Activated T-cell treated with anti-CD3 and anti-CD28 coated beads for 48 hours (primary cell): ENCODE data around the gene HRCT1.
"Not testable (repeated sequence)": the region's sequence is repeated elsewhere in the genome, so short reads cannot be mapped to it uniquely, and the experiment has no call there.

Experiments used
- DNase-seq: peaks from one replicate; pipeline ENCODE4 v3.0.0-alpha.2; 2020; ENCODE audit warnings: low read depth

HRCT1 gene

DNA sequence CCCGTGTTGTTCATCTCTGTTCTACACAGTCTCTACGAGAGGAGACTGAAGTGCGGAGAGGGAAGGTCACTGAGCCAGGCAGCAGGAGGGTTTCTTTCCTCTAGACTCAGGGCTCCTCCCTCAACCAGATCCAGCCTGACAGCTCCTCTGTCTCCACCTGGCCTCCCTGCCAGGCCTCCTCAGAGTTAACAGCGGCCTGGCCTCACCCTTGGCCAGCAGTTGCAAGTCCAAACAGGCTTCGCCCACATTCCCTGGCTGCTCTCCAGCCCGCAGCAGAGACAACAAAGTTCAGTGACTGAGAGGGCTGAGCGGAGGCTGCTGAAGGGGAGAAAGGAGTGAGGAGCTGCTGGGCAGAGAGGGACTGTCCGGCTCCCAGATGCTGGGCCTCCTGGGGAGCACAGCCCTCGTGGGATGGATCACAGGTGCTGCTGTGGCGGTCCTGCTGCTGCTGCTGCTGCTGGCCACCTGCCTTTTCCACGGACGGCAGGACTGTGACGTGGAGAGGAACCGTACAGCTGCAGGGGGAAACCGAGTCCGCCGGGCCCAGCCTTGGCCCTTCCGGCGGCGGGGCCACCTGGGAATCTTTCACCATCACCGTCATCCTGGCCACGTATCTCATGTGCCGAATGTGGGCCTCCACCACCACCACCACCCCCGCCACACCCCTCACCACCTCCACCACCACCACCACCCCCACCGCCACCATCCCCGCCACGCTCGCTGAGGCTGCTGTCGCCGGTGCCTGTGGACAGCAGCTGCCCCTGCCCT, at the start of gene HRCT1:
HRCT1 (plus strand) TSS at position 291 of the 768 bp plus-strand sequence; CDS start at position 377, 86 bp downstream.
- no peak for DNase-seq

DNA sequence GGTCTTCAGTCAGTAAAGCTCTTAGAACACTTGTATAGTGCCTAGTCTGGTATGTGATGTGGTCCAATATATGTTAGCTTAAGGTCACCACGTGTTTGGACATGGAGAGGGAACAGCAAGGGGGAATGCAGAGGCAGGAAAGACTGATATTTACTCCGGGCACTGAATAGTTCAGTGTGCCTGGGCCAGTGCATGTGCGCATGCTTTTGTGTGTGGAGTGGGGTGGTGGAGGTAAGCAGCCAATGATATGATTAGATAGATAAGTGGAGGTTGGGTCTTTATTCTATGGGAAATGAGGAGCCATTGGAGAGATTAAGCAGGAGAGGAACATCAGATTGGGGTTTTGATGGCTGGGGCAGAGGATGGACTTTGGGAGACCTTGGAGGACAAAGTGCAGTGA, 49.8 kb upstream of the HRCT1 start:
- no peak for DNase-seq

DNA sequence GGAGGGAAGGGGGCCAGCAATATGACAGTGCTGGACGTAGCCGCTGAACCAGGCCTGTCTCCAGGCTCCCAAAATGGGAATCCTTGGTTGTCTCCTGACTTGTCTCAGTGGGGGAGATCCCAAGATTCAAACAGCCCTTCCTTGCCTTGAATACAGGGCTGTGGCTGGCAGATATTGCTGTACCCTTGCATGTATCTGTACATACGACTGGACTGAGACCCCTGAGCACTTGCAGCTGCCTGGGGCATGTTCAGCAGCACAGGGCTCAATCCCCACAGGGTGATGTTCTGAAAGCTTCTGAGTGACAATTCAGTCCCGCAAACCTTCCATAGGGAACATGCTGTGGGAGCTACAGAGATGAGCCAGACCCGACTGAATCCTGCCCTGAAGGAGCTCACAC, 49.1 kb upstream of the HRCT1 start:
- DNase-seq = no peak

DNA sequence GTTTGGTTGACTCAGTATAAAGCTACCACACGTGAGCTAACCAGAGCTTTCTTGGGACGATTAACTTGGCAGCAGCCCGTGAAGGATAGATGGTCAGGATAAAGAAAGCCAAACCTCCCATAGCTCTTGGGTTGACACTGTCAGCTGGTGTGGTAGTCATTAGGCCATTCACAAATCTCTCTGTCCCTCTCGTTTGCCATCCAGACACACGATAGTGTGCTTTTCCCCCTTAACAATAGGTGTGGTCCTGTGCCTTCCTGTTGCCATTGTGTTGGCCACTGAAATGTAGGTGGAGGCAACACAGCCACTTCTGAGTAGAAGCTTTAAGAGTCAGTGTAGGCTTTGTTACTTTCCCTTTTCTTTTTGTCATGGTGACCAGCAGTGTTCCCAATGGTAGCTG, 47.5 kb upstream of the HRCT1 start:
- DNase-seq = no peak

DNA sequence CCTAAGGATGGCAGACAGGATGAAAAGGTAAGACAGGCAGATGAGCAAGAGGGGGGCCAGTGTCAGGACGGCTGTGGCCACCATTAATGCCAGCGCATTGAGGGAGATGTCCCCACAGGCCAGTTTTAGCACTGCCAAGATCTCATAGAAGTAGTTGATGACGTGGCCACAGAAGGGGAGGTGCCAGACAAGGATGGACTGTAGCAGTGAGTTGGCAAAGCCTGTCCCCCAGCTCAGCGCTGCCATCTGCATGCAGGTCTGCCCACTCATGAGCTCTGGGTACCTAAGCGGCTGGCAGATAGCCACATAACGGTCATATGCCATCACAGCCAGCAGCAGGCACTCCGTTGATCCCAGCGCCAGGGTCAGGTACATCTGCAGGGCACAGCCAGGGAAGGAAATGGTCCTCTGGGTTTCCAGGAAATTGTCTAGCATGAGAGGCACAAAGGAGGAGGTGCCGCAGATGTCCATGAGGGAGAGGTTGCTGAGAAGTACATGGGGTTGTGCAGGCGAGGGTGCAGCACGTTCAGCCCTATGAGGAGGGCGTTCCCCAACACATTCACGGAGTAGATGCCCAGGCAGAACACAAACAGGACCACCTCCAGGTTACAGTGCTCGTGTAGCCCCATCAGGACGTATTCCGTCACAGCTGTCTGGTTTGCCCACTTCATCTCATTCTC, 46.6 kb upstream of the HRCT1 start:
- no peak for DNase-seq

DNA sequence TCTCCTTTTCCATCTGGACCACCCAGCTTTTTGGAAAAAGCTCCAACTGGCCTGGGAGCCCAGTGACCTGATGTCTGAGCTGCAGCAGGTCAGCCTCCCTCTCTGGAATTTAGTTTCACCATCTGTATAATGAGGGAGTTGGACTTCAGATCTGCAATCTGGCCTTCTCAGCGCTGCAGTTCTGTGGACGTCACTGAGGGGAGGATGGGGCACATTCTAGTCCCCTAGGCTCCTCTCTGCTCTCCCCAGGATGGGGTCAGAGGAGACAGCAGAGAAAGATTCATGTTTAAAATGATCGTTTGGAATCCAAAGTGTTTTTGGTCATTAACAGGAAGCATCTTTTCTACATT, 46.0 kb upstream of the HRCT1 start:
- no peak for DNase-seq

DNA sequence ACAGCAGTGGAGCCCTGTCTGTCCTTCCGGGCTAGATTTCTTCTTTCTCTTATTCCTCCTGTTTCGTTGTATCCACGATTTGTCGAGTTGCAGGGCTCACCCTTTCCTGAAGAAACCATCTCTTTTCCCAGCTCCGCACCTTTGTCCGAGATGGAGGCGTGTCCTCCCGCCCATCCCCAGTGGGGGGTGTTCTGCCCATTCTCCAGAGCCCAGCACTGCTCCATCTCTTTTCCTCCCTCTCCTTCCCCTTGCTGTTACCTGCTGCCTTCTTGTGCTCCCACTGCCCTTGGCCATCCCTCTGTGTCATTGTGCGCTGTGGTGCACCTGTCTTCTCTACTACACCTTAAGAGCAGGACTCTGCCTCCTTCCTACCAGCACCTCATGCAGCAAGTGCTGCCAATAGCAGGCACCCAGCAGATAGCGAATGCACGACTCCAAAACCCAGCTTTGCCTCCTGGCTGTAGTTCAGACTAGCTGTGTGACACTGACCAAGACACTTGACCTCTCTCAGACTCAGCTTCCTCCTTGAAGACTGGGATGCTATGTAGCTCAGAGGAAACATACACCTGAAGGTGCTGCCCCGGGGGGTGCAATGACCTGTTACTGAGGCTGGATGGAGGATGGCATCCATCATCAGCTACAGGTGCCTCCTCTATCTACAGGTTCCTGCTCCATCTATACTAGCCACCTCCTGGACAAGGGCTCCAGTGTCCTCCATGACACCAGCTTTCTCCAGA, 44.7 kb upstream of the HRCT1 start:
- no peak for DNase-seq

DNA sequence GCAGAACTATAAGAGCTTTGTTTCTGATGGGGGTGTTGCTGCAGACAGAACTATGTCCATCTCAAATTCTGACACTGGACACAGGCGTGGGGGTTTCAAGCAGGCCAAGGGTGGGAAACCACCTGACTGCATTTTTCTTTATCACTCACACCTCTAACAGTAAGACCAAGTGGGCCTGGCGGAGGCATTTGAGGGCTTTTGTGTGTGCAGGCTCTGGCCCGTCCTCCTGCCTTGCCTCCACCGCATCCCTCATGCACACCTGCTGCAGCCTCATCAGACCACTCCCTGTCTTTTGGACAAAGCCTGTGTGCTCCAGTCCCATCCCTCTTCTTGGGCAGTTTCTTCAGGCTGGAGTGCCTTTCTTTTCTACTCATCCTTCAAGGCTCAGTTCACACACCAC, 43.7 kb upstream of the HRCT1 start:
- no peak for DNase-seq

DNA sequence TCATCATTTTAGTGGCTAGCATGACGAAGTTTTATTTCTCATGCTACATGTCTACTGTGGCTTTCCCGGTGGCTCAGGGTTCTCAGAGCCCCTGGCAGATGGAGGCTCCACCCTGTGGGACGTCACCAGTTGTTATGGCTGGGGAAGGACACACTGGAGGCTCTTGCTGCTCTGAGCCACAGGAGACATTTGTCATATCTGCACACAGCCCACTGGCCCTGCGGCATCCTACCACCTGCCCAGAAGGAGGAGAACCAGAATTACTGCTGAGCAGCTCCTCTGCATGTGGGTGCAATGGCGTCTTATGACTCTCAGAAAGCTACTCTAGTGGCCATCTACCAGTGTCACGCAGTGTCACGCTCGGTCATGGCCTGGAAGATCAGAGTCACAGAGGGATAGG, 42.4 kb upstream of the HRCT1 start:
- no peak for DNase-seq

DNA sequence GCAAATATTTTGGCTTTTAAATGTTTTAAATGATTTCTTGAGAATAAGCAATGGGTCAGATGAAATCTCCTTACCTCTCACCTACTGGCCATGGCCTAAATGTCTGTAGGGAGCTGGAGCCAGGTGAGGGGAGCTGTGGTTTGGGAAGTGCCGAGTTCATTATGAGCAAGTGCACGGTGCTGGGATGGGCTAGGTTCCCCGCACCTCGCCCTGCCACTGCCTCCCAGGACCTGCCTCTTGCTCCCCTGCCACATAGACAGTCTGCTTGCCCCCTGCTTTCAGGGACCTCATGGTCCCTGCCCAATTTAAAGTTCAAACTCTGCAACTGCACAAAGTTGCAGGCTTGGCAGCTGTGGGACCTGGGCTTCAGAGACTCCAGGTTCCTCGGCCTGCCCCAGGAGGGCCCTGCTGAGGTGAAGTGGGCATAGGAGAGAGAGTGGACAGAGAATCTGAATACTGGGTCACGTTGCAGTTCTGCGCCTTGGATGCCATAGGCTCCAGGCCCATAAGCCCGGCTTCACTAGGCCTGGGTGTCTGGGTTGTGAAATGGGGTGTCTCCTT, 41.2 kb upstream of the HRCT1 start:
- DNase-seq = no peak

DNA sequence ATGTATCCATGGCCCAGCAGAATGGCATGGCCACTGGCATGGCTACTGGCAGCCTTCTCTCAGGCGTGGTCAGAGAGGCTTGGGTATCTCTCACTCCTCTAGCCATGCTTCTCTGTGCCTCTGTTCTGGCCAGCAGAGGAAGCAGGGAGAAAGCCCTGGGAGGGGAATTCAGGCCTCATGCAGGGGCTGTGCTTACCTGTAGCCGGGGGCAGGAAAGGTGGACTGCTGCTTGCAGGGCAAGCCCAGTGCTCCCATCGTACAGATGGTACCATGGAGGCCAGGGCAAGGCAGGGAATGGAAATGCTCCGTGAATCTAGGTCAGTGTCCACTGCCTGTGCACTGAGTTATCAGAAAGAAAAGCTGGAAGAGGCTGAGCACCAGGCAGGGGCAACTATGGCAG, 38.5 kb upstream of the HRCT1 start:
- no peak for DNase-seq

DNA sequence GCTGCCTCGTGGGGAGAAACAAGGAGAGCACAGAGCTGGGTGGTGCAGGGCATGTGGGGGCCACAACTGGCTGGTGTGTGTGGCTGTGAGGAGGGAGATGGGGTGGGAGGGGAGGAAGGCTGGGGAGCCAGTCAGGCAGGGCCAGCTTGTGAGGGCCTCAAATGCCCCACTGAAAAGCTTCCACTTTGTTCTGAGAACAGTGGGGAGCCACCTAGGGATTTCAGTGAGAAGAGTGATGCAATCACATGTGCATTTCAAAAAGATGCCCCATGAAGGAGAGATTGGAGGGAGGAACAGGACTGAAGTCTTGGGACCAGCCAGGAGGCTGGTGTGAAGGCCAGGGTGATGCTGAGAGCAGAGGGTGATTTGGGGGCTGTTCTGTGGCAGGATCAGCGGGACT, 37.1 kb upstream of the HRCT1 start:
- DNase-seq = no peak

DNA sequence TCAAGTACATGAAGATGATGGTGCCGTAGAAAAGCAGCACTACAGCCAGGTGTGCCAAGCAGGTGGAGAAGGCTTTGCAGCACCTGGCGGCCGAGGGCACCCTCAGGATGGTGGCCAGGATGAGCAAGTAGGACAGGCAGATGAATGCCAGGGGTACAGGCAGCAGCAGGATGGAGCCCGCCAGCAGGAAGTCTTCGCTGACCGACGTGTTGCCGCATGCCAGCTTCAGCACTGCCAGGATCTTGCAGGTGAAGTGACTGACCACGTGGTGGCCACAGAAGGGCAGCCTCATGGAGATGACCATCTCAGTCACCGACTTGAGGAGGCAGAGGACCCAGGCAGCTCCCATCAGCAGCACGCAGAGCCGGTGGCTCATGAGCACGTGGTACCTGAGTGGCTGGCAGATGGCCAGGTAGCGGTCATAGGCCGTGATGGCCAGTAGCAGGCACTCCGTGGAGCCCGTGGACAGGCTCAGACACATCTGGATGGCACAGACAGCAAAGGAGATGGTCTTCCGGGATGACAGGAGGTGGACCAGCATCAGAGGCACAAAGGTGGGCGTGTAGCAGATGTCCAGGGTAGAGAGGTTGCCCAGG, 36.3 kb upstream of the HRCT1 start:
- no peak for DNase-seq

DNA sequence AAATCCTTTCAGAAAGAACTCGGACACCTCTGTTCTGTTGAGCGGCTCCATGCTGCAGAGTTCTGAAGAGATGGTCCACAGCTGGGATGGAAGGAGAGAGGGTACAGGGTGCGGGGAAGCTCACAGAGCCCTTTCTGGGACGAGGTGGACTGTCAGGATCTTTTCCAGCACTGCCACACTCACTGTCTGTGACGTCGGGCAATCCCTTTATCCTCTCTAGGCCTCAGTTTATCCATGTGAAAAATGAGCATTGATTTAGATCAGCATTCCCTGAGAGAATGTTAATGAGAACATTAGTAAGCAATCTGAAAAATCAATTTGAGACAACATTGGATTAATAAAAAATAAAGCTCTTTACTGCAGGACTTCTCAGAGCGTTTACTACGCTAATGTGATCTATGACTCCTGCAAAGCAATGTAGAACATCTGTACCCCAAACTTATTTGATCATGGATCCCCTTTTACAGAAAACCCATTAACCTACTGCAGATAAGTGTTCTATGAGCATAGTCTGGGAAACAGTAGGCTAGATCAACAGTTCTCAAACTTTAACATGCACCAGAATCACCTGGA, 35.6 kb upstream of the HRCT1 start, which contains the start of gene OR13J1:
OR13J1 (minus strand) TSS at position 51 of the 573 bp plus-strand sequence; CDS start at position 51, 0 bp downstream.
- no peak for DNase-seq

DNA sequence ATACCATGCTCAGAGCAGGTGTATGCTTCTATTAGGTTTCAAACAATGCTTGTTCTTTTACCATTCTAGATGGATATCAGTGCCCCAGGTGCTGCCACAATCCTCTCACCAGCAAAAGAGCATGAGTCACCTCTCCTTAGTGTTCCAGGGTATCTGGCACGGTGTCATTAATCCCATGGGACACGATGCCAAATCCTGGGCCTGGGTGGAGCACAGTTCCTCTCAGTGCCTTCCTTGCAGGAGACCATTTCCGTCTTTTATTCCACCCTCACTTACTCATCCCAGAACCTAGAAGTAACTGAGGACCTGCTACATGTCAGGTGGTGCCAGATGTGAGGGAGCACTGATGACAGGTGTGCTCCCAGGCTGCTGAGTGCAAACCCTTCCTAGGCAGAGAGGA, 34.5 kb upstream of the HRCT1 start:
- DNase-seq = no peak

DNA sequence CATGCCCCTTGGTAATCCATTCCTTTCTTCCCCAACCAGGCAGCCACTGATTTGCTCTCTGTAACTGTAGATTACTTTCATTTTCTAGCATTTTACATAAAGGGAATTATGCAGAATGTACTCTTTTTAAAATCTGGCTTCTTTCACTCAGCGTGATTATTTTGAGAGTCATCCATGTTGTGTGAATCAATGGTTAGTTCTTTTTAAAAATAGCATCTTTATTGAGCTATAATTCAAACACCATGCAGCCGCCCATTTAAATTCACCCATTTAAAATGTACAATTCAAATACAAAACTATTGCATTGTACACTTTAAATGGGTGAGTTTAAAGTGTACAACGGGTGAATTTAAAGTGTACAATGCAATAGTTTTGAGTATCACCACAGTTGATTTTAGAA, 33.5 kb upstream of the HRCT1 start:
- no peak for DNase-seq

DNA sequence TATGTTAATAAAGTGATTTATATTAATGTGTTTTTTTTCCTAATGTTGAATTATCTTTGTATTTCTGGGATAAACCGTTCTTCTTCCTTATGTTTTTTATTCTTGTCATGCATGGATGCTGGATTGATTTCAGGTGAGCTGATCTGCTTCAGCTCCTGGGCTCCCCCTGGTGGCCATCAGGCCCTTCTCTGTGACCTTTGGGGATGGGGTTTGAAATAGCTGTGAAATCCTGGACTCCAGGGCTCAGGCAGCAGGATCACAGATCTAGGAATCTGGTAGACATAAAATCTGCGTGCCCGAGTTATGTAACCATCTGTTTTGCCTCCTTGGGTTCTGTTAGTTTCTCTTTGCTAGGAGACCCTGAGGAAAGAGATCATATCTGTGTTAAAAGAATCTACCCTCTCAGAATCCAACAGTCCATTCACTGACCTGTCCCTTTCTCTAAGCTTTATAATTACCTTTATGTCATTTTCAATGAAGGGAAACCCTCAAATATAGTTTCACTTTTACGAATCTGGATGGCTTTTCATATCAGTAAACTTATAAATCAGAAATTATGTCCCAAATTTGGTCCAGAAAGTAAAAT, 23.6 kb upstream of the HRCT1 start:
- peak; percentile 70 for DNase-seq

DNA sequence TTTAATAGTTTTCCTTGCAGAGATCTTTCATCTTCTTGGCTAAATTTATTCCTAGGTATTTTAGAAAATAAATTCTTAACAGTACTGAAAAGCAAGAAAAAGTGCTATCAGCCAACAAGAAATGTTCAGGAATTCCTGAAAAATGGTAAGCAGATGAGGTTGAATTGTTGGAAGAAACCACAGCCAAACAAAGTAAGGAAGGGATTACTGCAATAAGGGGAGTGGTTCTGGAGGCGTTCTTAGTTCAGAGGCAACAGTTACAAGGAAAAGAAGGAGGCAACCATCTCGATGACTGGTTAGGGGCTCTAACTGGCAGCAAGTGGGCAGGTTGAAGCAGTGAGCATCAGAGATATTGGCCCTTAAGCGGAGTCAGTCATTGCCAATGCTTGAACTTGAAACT, 23.0 kb upstream of the HRCT1 start:
- DNase-seq = no peak

DNA sequence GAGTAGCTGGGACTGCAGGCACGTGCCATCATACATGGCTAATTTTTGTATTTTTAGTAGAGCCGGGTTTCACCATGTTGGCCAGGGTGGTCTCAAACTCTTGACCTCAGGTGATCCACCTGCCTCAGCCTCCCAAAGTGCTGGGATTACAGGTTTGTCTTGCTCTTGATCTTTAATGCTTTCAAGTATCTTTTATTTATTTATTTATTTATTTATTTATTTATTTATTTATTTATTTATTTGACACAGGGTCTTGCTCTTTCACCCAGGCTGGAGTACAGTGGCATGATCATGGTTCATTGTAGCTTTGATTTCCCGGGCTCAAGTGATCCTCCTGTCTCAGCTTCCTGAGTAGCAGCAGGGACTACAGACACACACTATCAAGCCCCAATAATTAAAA, 21.1 kb upstream of the HRCT1 start:
- DNase-seq = not testable (repeated sequence)

DNA sequence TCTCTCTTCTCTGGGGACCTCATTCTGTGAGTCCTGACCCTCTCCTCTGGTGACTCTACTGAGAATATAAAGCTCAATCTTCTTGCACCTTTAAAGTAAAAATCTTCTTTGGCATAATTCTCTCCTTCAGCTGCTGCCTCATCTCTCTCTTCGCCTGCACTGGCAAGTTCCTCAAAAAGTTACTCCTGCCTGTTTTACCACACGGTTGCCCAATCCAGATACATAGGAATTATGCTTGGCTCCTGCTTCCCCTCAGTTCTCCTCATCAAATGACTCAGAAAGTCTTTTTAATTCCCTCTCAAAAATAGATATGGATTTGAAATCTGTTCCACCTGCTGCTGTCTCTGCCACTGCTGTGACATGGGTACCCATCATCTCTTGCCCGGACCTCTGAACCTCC, 14.4 kb upstream of the HRCT1 start:
- no peak for DNase-seq

DNA sequence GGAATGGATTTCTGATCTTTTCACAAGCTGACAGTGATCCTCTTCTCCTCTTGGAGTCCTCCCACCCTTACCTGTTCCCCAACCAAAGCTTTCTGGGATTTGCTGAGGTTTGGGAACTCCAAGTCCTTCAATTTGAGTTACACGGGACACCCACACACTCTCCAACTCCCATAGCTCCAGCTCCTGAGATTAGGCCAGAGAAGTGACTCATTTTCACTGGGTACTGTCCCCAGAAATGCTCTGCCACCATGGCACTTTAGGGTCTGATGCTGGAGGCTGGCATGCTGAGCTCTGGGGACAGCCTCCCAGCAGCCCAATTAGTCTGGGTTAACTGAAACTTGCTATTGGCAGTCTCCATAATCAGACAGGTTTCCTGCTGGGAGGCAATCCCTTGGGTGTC, 14.0 kb upstream of the HRCT1 start:
- no peak for DNase-seq

DNA sequence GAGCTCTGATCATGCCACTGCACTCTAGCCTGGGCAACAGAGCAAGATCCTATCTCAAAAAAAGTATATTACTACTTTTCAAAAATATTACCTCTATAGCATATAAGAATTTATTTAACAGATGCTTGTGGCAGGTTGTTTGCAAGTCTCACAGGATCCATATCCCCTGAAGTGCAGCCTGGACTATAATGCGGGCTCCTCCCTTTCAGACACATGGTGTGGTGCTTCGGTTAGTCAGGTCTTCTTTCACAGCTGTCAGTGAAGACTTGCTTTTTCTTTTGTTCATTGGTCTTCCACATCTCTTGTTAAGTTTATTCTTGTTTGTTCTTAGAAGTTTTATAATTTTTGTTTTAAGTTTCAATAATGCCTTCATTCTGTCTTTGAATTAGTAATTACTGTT, 9.4 kb upstream of the HRCT1 start:
- no peak for DNase-seq
